ENCODE data around the gene NRM.
A peak's percentile ranks its signal among the peaks of the same experiment; 100 is the strongest.
"Not testable (repeated sequence)": the region's sequence is repeated elsewhere in the genome, so short reads cannot be mapped to it uniquely, and the experiment has no call there.

The NRM gene

DNA sequence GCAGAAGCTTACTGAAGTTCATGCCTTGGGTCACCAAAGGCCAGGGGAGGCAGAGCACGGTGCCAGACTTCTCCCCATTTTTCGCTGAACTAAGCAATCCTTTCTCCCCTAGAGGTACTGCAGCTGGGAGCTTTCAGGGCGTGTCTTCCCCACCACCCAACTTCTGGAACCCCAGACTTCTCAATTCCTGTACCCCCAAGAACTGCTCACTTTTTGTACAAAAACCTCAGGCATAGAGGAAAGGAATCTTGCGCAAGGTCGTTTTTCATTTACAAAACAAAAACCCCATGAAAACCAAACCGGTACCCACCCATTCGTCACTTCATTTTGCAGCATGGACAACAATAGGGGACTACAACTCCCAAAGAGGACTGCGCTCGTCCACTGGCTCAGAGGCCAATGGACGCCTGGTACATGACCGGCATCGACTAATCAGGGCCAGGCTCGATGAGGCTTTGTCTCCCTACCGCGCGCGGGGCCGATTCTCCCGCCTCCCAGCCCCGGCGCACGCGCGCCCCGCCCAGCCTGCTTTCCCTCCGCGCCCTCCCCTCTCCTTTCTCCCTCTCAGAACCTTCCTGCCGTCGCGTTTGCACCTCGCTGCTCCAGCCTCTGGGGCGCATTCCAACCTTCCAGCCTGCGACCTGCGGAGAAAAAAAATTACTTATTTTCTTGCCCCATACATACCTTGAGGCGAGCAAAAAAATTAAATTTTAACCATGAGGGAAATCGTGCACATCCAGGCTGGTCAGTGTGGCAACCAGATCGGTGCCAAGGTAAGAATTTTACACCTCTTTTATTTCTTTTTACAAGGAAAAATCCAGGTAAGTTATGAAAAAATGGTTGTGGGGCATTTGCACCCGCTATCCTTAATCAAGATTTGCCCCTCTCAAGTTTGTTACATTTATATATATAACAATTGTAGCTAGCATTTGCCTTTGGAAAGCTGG lies 29.3 kb upstream of the NRM start, which contains the start of gene TUBB:
Gene TUBB (plus strand): TSS at position 562 of the 947 bp plus-strand sequence. CDS start 155 bp downstream, at position 717.
- peak; percentile 99 for DNase-seq

GRCh38 chr6:30719356-30719755 lies 28.6 kb upstream of the NRM start:
- no peak for DNase-seq

DNA sequence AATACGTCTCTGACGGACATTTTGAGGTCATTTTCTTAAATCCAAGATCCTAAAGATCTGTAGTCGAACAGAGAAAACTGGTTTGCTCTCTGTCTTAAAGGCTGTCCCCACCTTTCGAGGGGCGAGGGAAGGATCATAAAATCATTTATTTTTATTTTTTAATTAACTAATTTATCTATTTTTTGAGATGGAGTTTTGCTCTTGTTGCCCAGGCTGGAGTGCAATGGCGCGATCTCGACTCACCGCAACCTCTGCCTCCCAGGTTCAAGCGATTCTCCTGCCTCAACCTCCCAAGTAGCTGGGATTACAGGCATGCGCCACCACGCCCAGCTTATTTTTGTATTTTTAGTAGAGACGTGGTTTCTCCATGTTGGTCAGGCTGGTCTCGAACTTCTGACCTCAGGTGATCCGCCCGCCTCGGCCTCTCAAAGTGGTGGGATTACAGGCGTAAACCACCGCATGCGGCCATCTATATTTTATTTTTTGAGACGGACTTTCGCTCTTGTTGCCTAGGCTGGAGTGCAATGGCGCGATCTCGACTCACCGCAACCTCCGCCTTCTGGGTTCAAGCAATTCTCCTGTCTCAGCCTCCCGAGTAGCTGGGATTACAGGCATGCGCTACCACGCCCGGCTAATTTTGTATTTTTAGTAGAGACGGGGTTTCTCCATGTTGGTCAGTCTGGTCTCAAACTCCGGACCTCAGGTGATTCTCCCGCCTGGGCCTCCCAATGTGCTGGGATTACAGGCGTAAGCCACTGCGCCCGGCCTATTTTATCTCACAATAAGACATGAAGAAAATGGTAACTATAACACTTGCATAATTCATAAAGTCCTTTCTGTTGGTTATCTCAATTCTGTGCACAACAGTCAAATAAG lies 27.3 kb upstream of the NRM start:
- not testable (repeated sequence) for DNase-seq

DNA sequence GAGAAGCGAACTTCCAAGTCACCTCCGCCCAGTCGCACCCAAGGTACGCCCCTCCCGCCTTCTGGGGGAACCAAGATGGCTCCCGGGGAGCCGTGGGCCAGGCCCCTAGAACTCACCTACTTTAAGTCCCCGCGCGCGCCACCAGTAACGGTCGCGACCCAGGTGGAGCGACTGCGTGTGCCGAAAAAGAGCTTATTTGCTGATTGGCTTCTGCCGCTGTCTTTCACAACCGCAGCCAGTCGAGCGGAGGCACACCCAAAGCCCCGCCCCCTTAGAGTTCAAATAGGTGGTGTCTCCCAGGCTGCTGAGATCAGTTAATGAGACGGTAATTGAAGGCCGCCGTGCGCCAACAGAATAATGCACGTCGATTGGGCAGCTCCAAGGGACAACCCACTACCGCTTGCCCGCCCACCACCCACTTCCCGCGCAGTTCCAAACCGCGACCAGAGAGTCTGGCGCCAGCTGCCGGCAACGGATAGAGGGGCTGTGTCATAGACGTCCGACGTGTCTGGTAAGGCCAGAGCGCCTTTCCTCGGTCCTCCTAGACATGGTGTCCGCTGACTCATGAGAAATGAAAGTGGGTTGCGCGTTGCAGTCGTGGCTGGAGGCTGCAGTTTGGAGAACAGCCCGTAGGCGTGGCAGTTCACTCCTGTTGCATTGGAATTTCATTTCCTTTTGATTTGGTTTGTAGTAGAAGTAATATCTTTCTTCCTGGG lies 26.5 kb upstream of the NRM start, which contains the start of gene MDC1:
Gene MDC1 (minus strand): TSS at position 153 of the 716 bp plus-strand sequence. CDS start 2,106 bp downstream, outside the sequence.
- DNase-seq: peak; percentile 100

- no peak for DNase-seq
Observed at GRCh38 chr6:30716879-30717128, 26.0 kb upstream of the NRM start.

GRCh38 chr6:30714263-30714662 lies 23.5 kb upstream of the NRM start:
- no peak for DNase-seq

- no peak for DNase-seq
Observed at GRCh38 chr6:30712441-30712945, 21.7 kb upstream of the NRM start.

- DNase-seq: no peak
Observed at GRCh38 chr6:30711758-30712380, 21.1 kb upstream of the NRM start.

GRCh38 chr6:30709101-30709868 lies 18.5 kb upstream of the NRM start:
- DNase-seq: no peak

DNA sequence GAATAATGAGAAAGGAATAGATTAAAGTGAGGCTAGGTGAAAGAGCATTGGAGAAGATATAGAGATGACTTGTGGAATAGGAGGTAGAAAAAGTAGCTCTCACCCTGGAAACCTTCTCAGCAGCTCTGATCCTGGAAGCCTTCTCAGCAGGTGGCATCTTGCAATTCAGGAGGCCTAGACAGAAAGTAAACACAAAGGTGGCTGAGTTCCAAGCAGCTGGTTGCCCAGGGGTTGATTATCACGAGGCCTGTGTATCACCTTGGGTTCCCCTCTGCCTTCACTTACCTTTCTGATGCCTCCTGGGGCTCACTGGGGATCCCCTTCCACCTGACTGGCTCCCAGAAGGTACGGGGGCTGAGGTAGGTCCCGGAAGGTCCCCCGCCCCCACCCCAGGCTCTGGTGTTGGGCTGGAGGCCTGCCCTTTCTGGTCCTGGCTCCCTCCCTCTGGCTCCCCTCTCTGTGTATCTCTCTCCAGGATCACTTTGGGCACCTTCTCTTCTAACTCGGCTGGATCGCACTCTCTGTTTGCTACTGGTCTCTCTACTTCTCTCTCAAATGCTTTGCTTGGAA lies 16.6 kb upstream of the NRM start:
- no peak for DNase-seq

- DNase-seq: no peak
Observed at GRCh38 chr6:30705620-30706019, 14.8 kb upstream of the NRM start.

DNA sequence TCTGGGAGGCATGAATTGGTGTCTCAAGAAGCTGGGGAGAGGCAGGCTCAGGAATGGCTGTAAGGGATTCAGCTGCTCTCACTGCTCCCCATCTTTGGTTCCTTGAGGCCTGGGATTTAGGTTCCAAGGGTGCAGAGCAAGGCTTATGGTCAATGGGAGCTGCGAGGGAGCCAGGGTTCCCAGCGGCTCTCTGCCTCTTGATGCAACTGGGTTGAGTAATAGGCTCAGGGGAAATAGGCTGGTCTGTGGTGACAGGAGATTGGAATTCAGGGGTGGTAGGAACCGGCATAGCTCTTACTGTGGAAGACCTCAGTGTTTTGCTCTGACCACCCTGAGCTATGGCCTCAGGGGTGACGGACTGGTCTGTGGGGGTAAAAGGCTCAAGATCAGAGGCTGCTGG lies 13.0 kb upstream of the NRM start:
- DNase-seq: no peak

DNA sequence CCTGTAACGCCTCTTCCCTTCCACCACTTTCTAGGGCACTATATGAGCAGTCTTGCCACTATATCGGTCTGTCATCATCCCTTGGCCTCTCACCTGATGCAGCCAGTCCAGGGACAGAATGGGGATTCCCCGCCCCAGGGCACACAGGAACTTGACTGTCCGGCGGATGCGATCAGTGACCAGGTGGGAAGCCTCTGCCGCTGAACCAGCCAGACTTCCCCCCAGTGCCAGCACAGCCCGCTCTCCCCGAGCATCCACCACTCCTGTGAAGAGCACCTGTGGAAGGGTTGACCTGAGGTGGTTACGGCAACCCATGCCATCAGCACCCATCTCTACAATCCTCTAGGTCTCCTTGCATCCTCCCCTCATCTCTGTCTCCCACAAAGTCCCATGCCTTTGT lies 12.2 kb upstream of the NRM start:
- no peak for DNase-seq

- DNase-seq: no peak
Observed at GRCh38 chr6:30700340-30700739, 9.6 kb upstream of the NRM start.

DNA sequence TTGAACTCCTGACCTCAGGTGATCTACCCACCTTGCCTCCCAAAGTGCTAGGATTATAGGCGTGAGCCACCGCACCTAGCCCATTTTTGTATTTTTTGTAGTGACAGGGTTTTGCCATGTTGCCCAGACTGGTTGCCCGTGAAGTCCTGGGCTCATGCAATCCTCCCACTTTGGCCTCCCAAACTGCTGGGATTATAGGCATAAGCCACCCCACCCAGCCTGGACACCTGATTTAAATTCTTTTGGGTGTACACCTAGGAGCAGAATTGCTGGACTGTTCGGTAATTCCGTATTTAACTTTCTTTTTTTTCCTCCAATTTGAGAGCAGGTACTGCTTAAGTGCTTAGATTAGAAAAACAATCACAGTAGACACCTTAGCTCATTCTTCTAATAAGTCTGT lies 5.6 kb upstream of the NRM start:
- DNase-seq: no peak

DNA sequence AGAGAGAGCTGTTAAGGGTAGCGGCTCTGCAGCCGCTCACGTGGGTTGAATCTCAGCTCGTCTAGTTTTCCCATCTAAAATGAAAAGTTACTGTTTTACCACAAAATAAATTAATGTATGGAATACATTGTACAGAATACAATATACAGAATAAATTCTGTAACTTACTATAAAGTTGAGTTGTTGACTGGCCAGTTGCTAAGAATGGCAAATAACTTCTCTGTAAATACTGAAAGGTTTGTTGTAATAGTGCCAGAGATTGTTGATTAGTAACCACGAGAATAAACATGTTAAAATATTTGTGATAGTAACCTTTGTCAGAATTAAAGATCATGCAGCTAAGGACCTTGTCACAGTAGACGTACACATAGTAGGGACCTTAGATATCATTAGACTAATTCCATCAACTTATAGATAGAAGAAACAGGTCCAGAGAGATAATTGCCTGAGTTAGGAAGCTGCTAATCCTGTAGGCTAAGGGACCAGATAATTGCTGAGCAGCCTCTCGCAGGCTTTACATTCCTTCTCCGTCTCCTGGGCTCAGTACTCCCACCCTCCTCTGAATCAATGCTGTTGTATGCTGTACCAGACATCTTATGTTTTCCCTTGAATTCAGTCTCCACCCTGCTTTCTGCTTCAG lies 544 bp upstream of the NRM start:
- DNase-seq: peak; percentile 41

- no peak for DNase-seq
Observed at GRCh38 chr6:30689985-30690384, 799 bp downstream of the NRM start.

DNA sequence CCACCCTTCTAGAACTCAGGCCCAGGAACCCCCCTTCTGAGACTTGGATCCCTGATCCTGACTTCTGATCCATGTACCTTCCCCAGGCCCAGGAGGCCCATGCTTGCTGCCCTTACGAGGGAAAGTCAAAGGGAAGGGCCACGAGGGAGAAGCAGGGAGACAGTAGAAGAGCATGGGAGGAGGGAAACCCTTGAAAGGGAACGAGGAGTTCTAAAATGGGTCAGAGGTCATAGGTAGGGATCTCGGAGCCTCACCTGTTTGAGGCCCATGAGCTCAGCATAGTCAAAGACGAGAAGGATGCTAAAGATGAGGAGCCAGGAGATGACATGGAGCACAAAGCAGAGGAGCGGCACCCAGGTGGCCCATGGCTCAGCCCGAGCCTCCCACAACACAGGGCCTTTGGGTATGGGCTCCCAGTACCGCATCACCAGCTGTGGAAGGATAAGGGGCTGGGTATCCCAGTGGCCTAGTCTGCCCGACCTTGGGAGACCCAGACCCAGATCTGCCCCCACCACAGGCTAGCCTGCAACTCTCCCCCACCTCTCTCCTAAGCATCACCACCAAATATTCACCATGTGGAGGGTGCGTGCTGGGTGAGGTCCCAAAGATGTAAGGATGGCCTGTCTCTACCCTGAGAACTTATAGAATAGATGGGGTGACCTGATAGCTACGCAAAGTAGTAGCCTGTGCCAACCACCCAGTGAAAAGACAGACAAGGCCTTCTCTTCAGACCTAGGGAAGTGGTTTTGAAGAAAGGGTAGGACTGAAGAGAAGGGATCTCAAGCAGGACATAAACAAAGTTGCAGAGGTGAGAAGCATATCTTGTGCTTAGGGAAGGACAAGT lies 1.5 kb downstream of the NRM start:
- DNase-seq: no peak

- no peak for DNase-seq
Observed at GRCh38 chr6:30688569-30688968, 2.2 kb downstream of the NRM start.

All from fibroblast of skin of back (primary cell).